HG03354 (cell line): ENCODE measurements around the gene EMC9.

Experiments used
- ATAC-seq: cut with Tn5 transposase; IDR thresholded peaks from one replicate; pipeline ENCODE4 v1.9.1; 2021; ENCODE audit warnings: mild to moderate bottlenecking; ENCODE audit not compliant: unreplicated experiment, poor library complexity, severe bottlenecking

Gene EMC9

GRCh38 chr14:24177891-24178290 lies 36.5 kb upstream of the EMC9 start:
- ATAC-seq, result no peak

GRCh38 chr14:24177041-24177825 lies 35.8 kb upstream of the EMC9 start:
- no peak for ATAC-seq

GRCh38 chr14:24176599-24176998 lies 35.2 kb upstream of the EMC9 start:
- no peak for ATAC-seq

GRCh38 chr14:24172871-24173281 lies 31.5 kb upstream of the EMC9 start:
- ATAC-seq, result no peak

GRCh38 chr14:24172261-24172860 lies 31.0 kb upstream of the EMC9 start:
- no peak for ATAC-seq

- peak; percentile 88 for ATAC-seq
Observed at GRCh38 chr14:24171422-24172260, 30.2 kb upstream of the EMC9 start, which contains the start of gene REC8. Gene REC8 (plus strand): TSS chr14:24172080. CDS start chr14:24172553, 473 bp downstream.

- ATAC-seq, result no peak
Observed at GRCh38 chr14:24167469-24168114, 26.2 kb upstream of the EMC9 start.

- no peak for ATAC-seq
Observed at GRCh38 chr14:24165785-24166184, 24.4 kb upstream of the EMC9 start.

- ATAC-seq, result no peak
Observed at GRCh38 chr14:24164518-24164991, 23.2 kb upstream of the EMC9 start.

GRCh38 chr14:24162093-24162492 lies 20.7 kb upstream of the EMC9 start:
- no peak for ATAC-seq

- peak; percentile 87 for ATAC-seq
Observed at GRCh38 chr14:24160850-24161804, 19.7 kb upstream of the EMC9 start, which contains the start of gene IRF9. Gene IRF9 (plus strand): TSS chr14:24161265. CDS start chr14:24162145, 880 bp downstream.

GRCh38 chr14:24160499-24160849 lies 19.1 kb upstream of the EMC9 start:
- ATAC-seq, result no peak

- ATAC-seq, result no peak
Observed at GRCh38 chr14:24159777-24160498, 18.5 kb upstream of the EMC9 start.

- no peak for ATAC-seq
Observed at GRCh38 chr14:24157331-24157730, 15.9 kb upstream of the EMC9 start.

- no peak for ATAC-seq
Observed at GRCh38 chr14:24156840-24157239, 15.4 kb upstream of the EMC9 start.

- ATAC-seq, result no peak
Observed at GRCh38 chr14:24155100-24155499, 13.7 kb upstream of the EMC9 start.

- no peak for ATAC-seq
Observed at GRCh38 chr14:24151404-24152080, 10.2 kb upstream of the EMC9 start.

- no peak for ATAC-seq
Observed at GRCh38 chr14:24150993-24151392, 9.6 kb upstream of the EMC9 start.
